HepG2 (cell line): ENCODE data around the gene MALRD1. TPM values are rescaled to one million over a fixed set of nuclear protein-coding genes. Genes with fewer than 3 reads are reported as not detected.

Experiments used
- ATAC-seq: fragments of 200-7000 bp; cut with Tn5 transposase; 3 replicates; pipeline ENCODE4 v1.9.1; 2020; ENCODE audit warnings: mild to moderate bottlenecking, moderate library complexity
- BruUV-seq: library from RNA; stranded (reverse); fragments of 400-500 nt; replicated peaks from 2 replicates; lab custom pipeline; 2021; lab: Mats Ljungman, UMichigan
- CTCF ChIA-PET: fragments of 300-600 bp; formaldehyde crosslinking; extraction: SDS; loops from one replicate; lab custom pipeline; 2021; ENCODE audit warnings: low total read pairs, inconsistent platforms, low intra/inter-chr PET ratio; lab: Yijun Ruan, JAX
- POLR2A ChIA-PET: fragments of 350-600 bp; sonication (Branson Sonifier 250); formaldehyde crosslinking; loops from one replicate; lab custom pipeline; 2020; ENCODE audit warnings: antibody characterized with exemption, inconsistent platforms; lab: Yijun Ruan, JAX
- DNase-seq: peaks from one replicate; pipeline ENCODE4 v3.0.0-alpha.2; 2015; ENCODE audit warnings: low spot score
- FAIRE-seq: peaks from 3 replicates; lab custom pipeline; 2011; peaks lifted over from hg19 to GRCh38; lab: Jason Lieb, UNC
- H2AFZ ChIP-seq: one replicate; pipeline ENCODE4 v1.6.1; 2011; ENCODE audit warnings: low read length, inconsistent platforms
- H3K27ac ChIP-seq: fragments of 300-600 bp; 3 replicates; pipeline ENCODE4 v1.8.0; 2011; ENCODE audit warnings: mixed run types, mild to moderate bottlenecking, mixed read lengths, low read length, inconsistent platforms; ENCODE audit not compliant: insufficient read depth; ENCODE audit errors: extremely low read length
- H3K27me3 ChIP-seq, 2 experiments: fragments of 200-600 bp in 1 of 2; 2 replicates in 1 of 2; 3 replicates in 1 of 2; pipeline versions ENCODE4 v1.6.0 to v1.8.0; 2011; ENCODE audit warnings: low read length in 2 of 2, mild to moderate bottlenecking in 2 of 2, moderate library complexity in 2 of 2, inconsistent platforms in 1 of 2; ENCODE audit not compliant: insufficient read depth in 2 of 2, control insufficient read depth in 1 of 2
- H3K36me3 ChIP-seq, 2 experiments: fragments of 200-600 bp in 1 of 2; replicated peaks in 1 of 2; 2 replicates in 1 of 2; 3 replicates in 1 of 2; pipeline versions ENCODE4 v1.5.1 to v1.8.0; 2011; ENCODE audit warnings: low read length in 2 of 2, inconsistent platforms in 1 of 2; ENCODE audit not compliant: insufficient read depth in 2 of 2, control insufficient read depth in 1 of 2
- H3K4me1 ChIP-seq: 2 replicates; pipeline ENCODE4 v1.5.1; 2012; ENCODE audit warnings: low read length, inconsistent platforms; ENCODE audit not compliant: insufficient read depth
- H3K4me2 ChIP-seq: 2 replicates; pipeline ENCODE4 v1.6.0; 2011; ENCODE audit warnings: low read depth, low read length, inconsistent platforms
- H3K4me3 ChIP-seq, 3 experiments: fragments of 200-600 bp in 1 of 3; sonication (generic), shearing (Covaris generic) in 1 of 3; replicated peaks in 1 of 3; 2 replicates each; pipeline ENCODE4 v1.5.1; 2011 to 2016; ENCODE audit warnings: low read length in 3 of 3, inconsistent platforms in 2 of 3, low read depth in 2 of 3, mild to moderate bottlenecking in 2 of 3, control low read depth in 1 of 3, mixed read lengths in 1 of 3; ENCODE audit not compliant: insufficient read depth in 1 of 3
- H3K79me2 ChIP-seq: one replicate; pipeline ENCODE4 v1.6.1; 2011; ENCODE audit warnings: low read length, inconsistent platforms; ENCODE audit not compliant: insufficient read depth
- H3K9ac ChIP-seq: 2 replicates; pipeline ENCODE4 v1.6.0; 2011; ENCODE audit warnings: mild to moderate bottlenecking, low read depth, low read length, inconsistent platforms; ENCODE audit not compliant: insufficient read depth
- H3K9me3 ChIP-seq: 2 replicates; pipeline ENCODE4 v1.5.1; 2012; ENCODE audit warnings: mild to moderate bottlenecking, low read length
- H4K20me1 ChIP-seq: 2 replicates; pipeline ENCODE4 v1.6.0; 2011; ENCODE audit warnings: inconsistent platforms, mild to moderate bottlenecking, low read length, moderate library complexity; ENCODE audit not compliant: insufficient read depth
- CBX2 ChIP-seq, 2 experiments: fragments of 200-600 bp in 1 of 2; sonication (generic); formaldehyde crosslinking in 1 of 2; IDR thresholded peaks; 2 replicates each; pipeline versions ENCODE4 v1.7.0 to v1.8.1; 2018 to 2022; ENCODE audit warnings: low read depth in 2 of 2, low read length in 1 of 2, mild to moderate bottlenecking in 1 of 2, missing genetic modification reagents in 1 of 2
- HMG20B ChIP-seq: conservative IDR thresholded peaks from 2 replicates; pipeline ENCODE4 v1.6.1; 2016; ENCODE audit warnings: missing genetic modification reagents, missing compliant biosample characterization
- ISX ChIP-seq: sonication (generic); formaldehyde crosslinking; conservative IDR thresholded peaks from 2 replicates; pipeline ENCODE4 v1.5.0; 2020; ENCODE audit warnings: missing genetic modification reagents
- NCOA2 ChIP-seq: sonication (generic); formaldehyde crosslinking; IDR thresholded peaks from 2 replicates; pipeline ENCODE4 v1.8.0; 2022; ENCODE audit warnings: inconsistent platforms
- TEAD2 ChIP-seq: sonication (generic); formaldehyde crosslinking; IDR thresholded peaks from 2 replicates; pipeline ENCODE4 v1.9.0; 2021; ENCODE audit warnings: missing genetic modification reagents
- ZC3H4 ChIP-seq: sonication (generic); formaldehyde crosslinking; IDR thresholded peaks from 2 replicates; pipeline ENCODE4 v1.4.0; 2020; ENCODE audit warnings: missing genetic modification reagents, borderline replicate concordance
- ZNF33A ChIP-seq: sonication (generic); formaldehyde crosslinking; IDR thresholded peaks from 2 replicates; pipeline ENCODE4 v1.5.1; 2020; ENCODE audit warnings: missing genetic modification reagents, mild to moderate bottlenecking, moderate library complexity, borderline replicate concordance
- ZNF550 ChIP-seq: sonication (generic); formaldehyde crosslinking; IDR thresholded peaks from 2 replicates; pipeline ENCODE4 v1.4.0; 2020; ENCODE audit warnings: mild to moderate bottlenecking, missing genetic modification reagents, borderline replicate concordance
- WGBS: methylation state at CpG from one replicate; pipeline ENCODE4 v1.1.6; 2017; ENCODE audit warnings: low lambda C conversion rate; 5-methylcytosine and 5-hydroxymethylcytosine counted together
- in situ Hi-C: cut with HindIII; loops from 2 replicates; pipeline ENCODE4 v1.10.0; 2017; ENCODE audit warnings: low pct_unique_long_range_greater_than_20kb; ENCODE audit not compliant: extremely low pct_ligation_motif_present
- intact Hi-C: fragments of 100-400 bp; cut with micrococcal nuclease; formaldehyde crosslinking; loops from one replicate; pipeline ENCODE4 v1.10.0; 2022; ENCODE audit not compliant: unreplicated experiment
- polyA plus RNA-seq, 8 experiments: library from polyadenylated mRNA; depleted of rRNA in 3 of 8; stranded (reverse) in 7 of 8; unstranded in 1 of 8; fragments of >200 nt; fragmentation: Illumina TruSeq in 4 of 8; extraction: Trizol in 4 of 8; gene quantifications; 2 replicates each; pipeline versions ENCODE4 v1.2.1 to v1.2.3, GENCODE V29; 2011 to 2016; ENCODE audit warnings: low read depth in 4 of 8, missing spikeins in 1 of 8, mixed read lengths in 1 of 8; ENCODE audit not compliant: insufficient read depth in 1 of 8
- total RNA-seq, 5 experiments: library from RNA; depleted of rRNA; stranded (reverse); fragments of >200 nt; fragmentation: Illumina TruSeq; extraction: Trizol; gene quantifications; 2 replicates each; pipeline ENCODE4 v1.2.3, GENCODE V29; 2016; ENCODE audit warnings: low read depth in 1 of 5
- TF ChIP-seq, protein P1 (sequence below): sonication (generic); formaldehyde crosslinking; IDR thresholded peaks from 2 replicates; pipeline ENCODE4 v1.5.1; 2020; ENCODE audit warnings: missing genetic modification reagents, mild to moderate bottlenecking, borderline replicate concordance
- TF ChIP-seq, protein P2 (sequence below): sonication (generic); formaldehyde crosslinking; IDR thresholded peaks from 2 replicates; pipeline ENCODE4 v1.5.0; 2020; ENCODE audit warnings: missing genetic modification reagents
- TF ChIP-seq, protein P3 (sequence below): sonication (generic); formaldehyde crosslinking; IDR thresholded peaks from 2 replicates; pipeline ENCODE4 v1.8.1; 2022; ENCODE audit warnings: mild to moderate bottlenecking, missing genetic modification reagents
- TF ChIP-seq, protein P4 (sequence below): sonication (generic); formaldehyde crosslinking; IDR thresholded peaks from 2 replicates; pipeline ENCODE4 v1.8.0; 2022; ENCODE audit warnings: mild to moderate bottlenecking, missing genetic modification reagents, borderline replicate concordance

The MALRD1 gene
- total and polyA plus RNA-seq, 2 of the 13 experiments (the other 11 are each of a cell fraction or from before 2014, with no cell fraction given): 5.7 to 15.4 TPM

DNA sequence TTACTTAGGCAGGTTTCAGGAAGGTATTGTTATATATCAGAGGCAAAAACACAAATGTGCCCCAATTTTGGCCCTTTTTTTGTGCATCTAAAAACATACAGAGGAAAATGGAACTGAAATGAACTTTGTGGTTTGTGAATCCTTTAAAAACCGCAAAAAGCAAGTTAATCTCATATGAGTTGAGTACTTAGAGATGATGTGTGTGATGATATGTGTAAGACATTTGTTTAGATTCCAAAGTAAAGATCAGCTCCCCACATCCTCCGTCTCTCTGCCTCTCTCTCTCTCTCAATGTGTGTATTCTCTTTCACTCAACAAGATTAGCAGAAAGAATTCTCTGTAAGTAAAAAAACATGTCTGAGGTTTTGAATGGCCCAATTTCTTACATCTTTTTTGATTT, 201.9 kb downstream of the MALRD1 start:
- peaks cover 0 to 1% of the 10 kb centered on the region in 2 experiments; a peak in 1 of 5 replicates for H3K36me3 ChIP-seq
- H4K20me1 ChIP-seq: no peaks in the 10 kb centered on the region
- no peak overlapping the region for H3K4me3 ChIP-seq
- H2AFZ ChIP-seq: no peak overlapping the region
- ATAC-seq: no peak
- no peak overlapping the region for H3K9ac ChIP-seq
- H3K27ac ChIP-seq: no peak overlapping the region
- 0 out of 2 replicates have a peak, but pooled peaks cover 4% of the 10 kb centered on the region for H3K4me1 ChIP-seq
- CTCF ChIA-PET: no interaction called here
- H3K4me2 ChIP-seq: no peak overlapping the region
- peaks cover 5% of the 10 kb centered on the region; the same call in 1 of the 2 replicates for H3K9me3 ChIP-seq
- 8% methylated on average over 2 of the region's 2 CpGs for WGBS
- intact Hi-C loops: no loop called here
- TF ChIP-seq, protein P1, sequence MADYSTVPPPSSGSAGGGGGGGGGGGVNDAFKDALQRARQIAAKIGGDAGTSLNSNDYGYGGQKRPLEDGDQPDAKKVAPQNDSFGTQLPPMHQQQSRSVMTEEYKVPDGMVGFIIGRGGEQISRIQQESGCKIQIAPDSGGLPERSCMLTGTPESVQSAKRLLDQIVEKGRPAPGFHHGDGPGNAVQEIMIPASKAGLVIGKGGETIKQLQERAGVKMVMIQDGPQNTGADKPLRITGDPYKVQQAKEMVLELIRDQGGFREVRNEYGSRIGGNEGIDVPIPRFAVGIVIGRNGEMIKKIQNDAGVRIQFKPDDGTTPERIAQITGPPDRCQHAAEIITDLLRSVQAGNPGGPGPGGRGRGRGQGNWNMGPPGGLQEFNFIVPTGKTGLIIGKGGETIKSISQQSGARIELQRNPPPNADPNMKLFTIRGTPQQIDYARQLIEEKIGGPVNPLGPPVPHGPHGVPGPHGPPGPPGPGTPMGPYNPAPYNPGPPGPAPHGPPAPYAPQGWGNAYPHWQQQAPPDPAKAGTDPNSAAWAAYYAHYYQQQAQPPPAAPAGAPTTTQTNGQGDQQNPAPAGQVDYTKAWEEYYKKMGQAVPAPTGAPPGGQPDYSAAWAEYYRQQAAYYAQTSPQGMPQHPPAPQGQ (CRISPR knock-in tag): no peak
- no peak for TF ChIP-seq HMG20B (CRISPR knock-in tag)
- TF ChIP-seq, protein P2, sequence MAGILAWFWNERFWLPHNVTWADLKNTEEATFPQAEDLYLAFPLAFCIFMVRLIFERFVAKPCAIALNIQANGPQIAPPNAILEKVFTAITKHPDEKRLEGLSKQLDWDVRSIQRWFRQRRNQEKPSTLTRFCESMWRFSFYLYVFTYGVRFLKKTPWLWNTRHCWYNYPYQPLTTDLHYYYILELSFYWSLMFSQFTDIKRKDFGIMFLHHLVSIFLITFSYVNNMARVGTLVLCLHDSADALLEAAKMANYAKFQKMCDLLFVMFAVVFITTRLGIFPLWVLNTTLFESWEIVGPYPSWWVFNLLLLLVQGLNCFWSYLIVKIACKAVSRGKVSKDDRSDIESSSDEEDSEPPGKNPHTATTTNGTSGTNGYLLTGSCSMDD (CRISPR knock-in tag): no peak
- TF ChIP-seq NCOA2 (CRISPR knock-in tag): no peak
- no peak for TF ChIP-seq TEAD2 (CRISPR knock-in tag)
- TF ChIP-seq, protein P3, sequence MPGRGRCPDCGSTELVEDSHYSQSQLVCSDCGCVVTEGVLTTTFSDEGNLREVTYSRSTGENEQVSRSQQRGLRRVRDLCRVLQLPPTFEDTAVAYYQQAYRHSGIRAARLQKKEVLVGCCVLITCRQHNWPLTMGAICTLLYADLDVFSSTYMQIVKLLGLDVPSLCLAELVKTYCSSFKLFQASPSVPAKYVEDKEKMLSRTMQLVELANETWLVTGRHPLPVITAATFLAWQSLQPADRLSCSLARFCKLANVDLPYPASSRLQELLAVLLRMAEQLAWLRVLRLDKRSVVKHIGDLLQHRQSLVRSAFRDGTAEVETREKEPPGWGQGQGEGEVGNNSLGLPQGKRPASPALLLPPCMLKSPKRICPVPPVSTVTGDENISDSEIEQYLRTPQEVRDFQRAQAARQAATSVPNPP (CRISPR knock-in tag): no peak
- no peak for TF ChIP-seq ZNF550 (CRISPR knock-in tag)
- no peak for TF ChIP-seq CBX2 (IDR thresholded peaks at IDR 0.05; ENCODE audit: low read depth, low read length)
- no peak for TF ChIP-seq CBX2 (CRISPR knock-in tag; IDR thresholded peaks at IDR 0.05; ENCODE audit: low read depth)
- no peak for TF ChIP-seq ZNF33A (CRISPR knock-in tag)
- TF ChIP-seq ISX (CRISPR knock-in tag): no peak
- TF ChIP-seq, protein P4, sequence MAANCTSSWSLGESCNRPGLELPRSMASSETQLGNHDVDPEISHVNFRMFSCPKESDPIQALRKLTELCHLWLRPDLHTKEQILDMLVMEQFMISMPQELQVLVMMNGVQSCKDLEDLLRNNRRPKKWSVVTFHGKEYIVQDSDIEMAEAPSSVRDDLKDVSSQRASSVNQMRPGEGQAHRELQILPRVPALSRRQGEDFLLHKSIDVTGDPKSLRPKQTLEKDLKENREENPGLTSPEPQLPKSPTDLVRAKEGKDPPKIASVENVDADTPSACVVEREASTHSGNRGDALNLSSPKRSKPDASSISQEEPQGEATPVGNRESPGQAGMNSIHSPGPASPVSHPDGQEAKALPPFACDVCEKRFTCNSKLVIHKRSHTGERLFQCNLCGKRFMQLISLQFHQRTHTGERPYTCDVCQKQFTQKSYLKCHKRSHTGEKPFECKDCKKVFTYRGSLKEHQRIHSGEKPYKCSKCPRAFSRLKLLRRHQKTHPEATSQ (CRISPR knock-in tag): no peak
- TF ChIP-seq ZC3H4 (CRISPR knock-in tag): no peak
- TF ChIP-seq, all 625 proteins: peak for 0
- DNase-seq (no peak), FAIRE-seq (no peak)
- no TSS peak for BruUV-seq
- H3K79me2 ChIP-seq: no peaks in the 10 kb centered on the region
- in situ Hi-C loops: no loop called here
- no peaks in the 10 kb centered on the region for H3K27me3 ChIP-seq
- POLR2A ChIA-PET: no interaction called here
